ENCODE measurements around the gene DNAJC15. TPM values are rescaled to one million over a fixed set of nuclear protein-coding genes. Genes with fewer than 3 reads are reported as not detected.

The DNAJC15 gene
- total and polyA plus RNA-seq, 2 of the 8 experiments (the other 6 are each of a cell fraction or from before 2014, with no cell fraction given) = 5.8 to 20.8 TPM

DNA sequence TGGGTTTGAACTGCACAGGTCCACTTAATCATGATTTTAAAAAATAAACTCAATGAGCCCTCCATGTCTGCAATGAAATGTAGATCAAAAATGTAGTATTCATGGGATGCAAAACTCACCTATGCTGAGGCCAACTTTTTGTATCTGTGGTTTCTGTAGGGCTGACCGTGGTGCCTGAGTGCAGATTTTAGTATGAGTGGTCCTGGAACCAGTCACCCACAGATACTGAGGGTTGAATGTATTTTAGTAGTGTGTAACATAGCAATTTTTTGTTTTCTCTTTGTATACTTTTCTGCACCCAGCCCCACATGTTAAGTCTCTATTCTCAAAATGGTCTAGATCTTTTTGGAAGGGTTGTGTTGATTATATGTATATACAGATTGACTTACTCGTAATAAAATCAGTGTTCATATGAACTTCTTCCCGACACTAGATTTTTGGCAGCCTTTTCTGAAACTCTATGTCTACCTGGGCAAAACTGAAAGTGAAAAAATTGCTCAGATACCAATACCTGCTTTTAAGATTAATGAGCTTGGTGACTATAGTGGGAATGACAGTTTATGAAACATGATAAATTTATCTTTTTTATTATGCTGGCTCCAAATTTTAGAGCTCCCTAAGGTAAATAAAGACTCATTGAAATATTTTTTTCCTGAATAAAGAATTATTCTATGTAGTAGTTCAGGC lies 51.6 kb downstream of the DNAJC15 start:
- CTCF ChIA-PET (ENCODE audit: partially characterized antibody) = interaction anchor here (0.6 to 1.5 kb wide), 3 partner anchors 10 to 396 kb away, joined by 3 to 5 read pairs (median 4); no protein-coding TSS in a partner anchor
- Histone ChIP-seq H3K79me1 (ENCODE audit: low read depth, low read length) (no peaks in the 10 kb centered on the region), H2BK5ac (ENCODE audit: low read depth, low read length) (no peak overlapping the region), H3K4me1 (replicated peaks in 1 of 4; ENCODE audit: control insufficient read depth in 3 of 4, insufficient read depth in 4 of 4, low read length in 3 of 4) (peaks cover 0 to 11% (median 8%) of the 10 kb centered on the region in 4 experiments; a peak in 4 of 7 replicates), H3K23me2 (ENCODE audit: low read depth, low read length) (no peaks in the 10 kb centered on the region), H4K8ac (ENCODE audit: extremely low read depth, insufficient read depth, low read length) (no peak overlapping the region), H2AFZ (ENCODE audit: low read length) (no peak overlapping the region), H3K18ac (ENCODE audit: extremely low read depth, low read length) (no peak overlapping the region), H3K27ac (ENCODE audit: low read depth, low read length) (no peak overlapping the region), H3K4me3 (ENCODE audit: extremely low read depth in 1 of 4, insufficient read depth in 2 of 4, low read depth in 3 of 4, low read length in 4 of 4) (no peak overlapping the region), H2BK12ac (ENCODE audit: low read depth, low read length) (no peak overlapping the region), H4K5ac (ENCODE audit: insufficient read length, low read depth, low read length) (no peak overlapping the region), H2BK120ac (replicated peaks; ENCODE audit: low read depth, low read length) (no peak overlapping the region), H3K4ac (replicated peaks; ENCODE audit: insufficient read length, low read depth, low read length) (no peak overlapping the region), H2BK20ac (ENCODE audit: low read length) (no peak overlapping the region), H3K14ac (ENCODE audit: insufficient read length) (no peak overlapping the region), H3K9me3 (ENCODE audit: insufficient read depth in 2 of 2, low read depth in 1 of 2, low read length in 1 of 2) (no peaks in the 10 kb centered on the region), H2AK5ac (ENCODE audit: low read depth, low read length) (no peak overlapping the region), H3K27me3 (replicated peaks in 1 of 4; ENCODE audit: control insufficient read depth in 3 of 4, extremely low read depth in 1 of 4, insufficient read depth in 3 of 4, low read length in 3 of 4) (no peaks in the 10 kb centered on the region), H3K79me2 (ENCODE audit: control insufficient read depth in 1 of 2, insufficient read depth in 2 of 2, low read length in 2 of 2) (no peaks in the 10 kb centered on the region), H3K23ac (ENCODE audit: insufficient read length) (no peak overlapping the region), H3K56ac (replicated peaks; ENCODE audit: insufficient read length, low read depth, low read length) (no peak overlapping the region), H3K36me3 (ENCODE audit: control insufficient read depth in 2 of 4, insufficient read depth in 4 of 4, low read length in 3 of 4) (no peaks in the 10 kb centered on the region), H4K91ac (replicated peaks; ENCODE audit: insufficient read length, low read length) (no peak overlapping the region), H3K4me2 (ENCODE audit: insufficient read depth in 1 of 2, low read depth in 2 of 2, low read length in 2 of 2) (no peak overlapping the region), H2BK15ac (ENCODE audit: low read length) (no peak overlapping the region), H4K20me1 (replicated peaks in 1 of 2; ENCODE audit: control insufficient read depth in 1 of 2, insufficient read depth in 2 of 2, low read length in 2 of 2) (no peaks in the 10 kb centered on the region), H3K9ac (replicated peaks in 1 of 4; ENCODE audit: extremely low read depth in 1 of 4, low read depth in 3 of 4, low read length in 3 of 4) (no peak overlapping the region)
- TF ChIP-seq SIRT6 (IDR thresholded peaks at IDR 0.05; ENCODE audit: low read length) (no peak), RNF2 (IDR thresholded peaks at IDR 0.05; ENCODE audit: borderline replicate concordance, low read depth, low read length, missing control alignments, poor library complexity, severe bottlenecking) (no peak), SAP30 (IDR thresholded peaks at IDR 0.05; ENCODE audit: insufficient read depth, insufficient replicate concordance, low read length) (no peak), EGR1 (IDR thresholded peaks at IDR 0.05; ENCODE audit: borderline replicate concordance, low read depth, low read length) (no peak), BACH1 (IDR thresholded peaks at IDR 0.05; ENCODE audit: low read length) (no peak), SIX5 (IDR thresholded peaks at IDR 0.05; ENCODE audit: low read depth, low read length) (no peak), CBX5 (IDR thresholded peaks at IDR 0.05; ENCODE audit: low read depth, low read length) (no peak), TBP (IDR thresholded peaks at IDR 0.05; ENCODE audit: low read depth, low read length) (no peak), RXRA (IDR thresholded peaks at IDR 0.05; ENCODE audit: insufficient read depth, low read depth, low read length) (no peak)
- TF ChIP-seq, protein P1, sequence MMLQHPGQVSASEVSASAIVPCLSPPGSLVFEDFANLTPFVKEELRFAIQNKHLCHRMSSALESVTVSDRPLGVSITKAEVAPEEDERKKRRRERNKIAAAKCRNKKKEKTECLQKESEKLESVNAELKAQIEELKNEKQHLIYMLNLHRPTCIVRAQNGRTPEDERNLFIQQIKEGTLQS (IDR thresholded peaks at IDR 0.05; ENCODE audit: insufficient read depth, low read depth, low read length) = no peak
- POLR2A ChIA-PET (ENCODE audit: partially characterized antibody) = no interaction called here
- no peak for DNase-seq (ENCODE audit: low read depth in 1 of 2, low spot score in 2 of 2)
- no peak for FAIRE-seq
- 97% methylated on average over 3 of the region's 3 CpGs; no CpG with 5 or more reads in 1 of the 2 experiments for WGBS, 2 experiments (ENCODE audit: extremely low coverage in 1 of 2, insufficient coverage in 1 of 2, insufficient read length in 1 of 2, insufficient replicate concordance in 2 of 2, low coverage in 1 of 2, low lambda C conversion rate in 2 of 2, missing lambda C conversion rate in 1 of 2)
